K562 (cell line): ENCODE measurements around the gene TFF2. TPM values are rescaled to one million over a fixed set of nuclear protein-coding genes. Genes with fewer than 3 reads are reported as not detected.
A peak's percentile ranks its signal among the peaks of the same experiment; 100 is the strongest.

Experiments used
- ATAC-seq: fragments of 200-7000 bp; cut with Tn5 transposase; 3 replicates; pipeline ENCODE4 v1.9.1; 2020; ENCODE audit warnings: moderate library complexity
- BruUV-seq: library from RNA; stranded (reverse); fragments of 400-500 nt; replicated peaks from 2 replicates; lab custom pipeline; 2021; lab: Mats Ljungman, UMichigan
- CTCF ChIA-PET: fragments of 300-600 bp; formaldehyde crosslinking; extraction: SDS; loops from one replicate; lab custom pipeline; 2021; ENCODE audit warnings: low intra/inter-chr PET ratio; lab: Yijun Ruan, JAX
- POLR2A ChIA-PET: fragments of 300-600, 350-650 bp; sonication (Branson Sonifier 250); formaldehyde crosslinking; extraction: SDS; loops from one replicate; lab custom pipeline; 2021; ENCODE audit warnings: antibody characterized with exemption, inconsistent platforms; lab: Yijun Ruan, JAX
- DNase-seq, 4 experiments: peaks; one replicate each; pipeline versions ENCODE4 v3.0.0 to v3.0.0-alpha.2; 2011 to 2018; ENCODE audit warnings: low spot score in 3 of 4, mixed read lengths in 3 of 4; ENCODE audit errors: extremely low read depth in 1 of 4
- FAIRE-seq: peaks from 2 replicates; lab custom pipeline; 2011; peaks lifted over from hg19 to GRCh38; lab: Jason Lieb, UNC
- H2AFZ ChIP-seq: 2 replicates; pipeline ENCODE4 v1.6.0; 2011; ENCODE audit warnings: low read depth, low read length, control low read depth, inconsistent platforms
- H3K27ac ChIP-seq: fragments of 200-600 bp; 3 replicates; pipeline ENCODE4 v1.8.0; 2011; ENCODE audit warnings: low read depth, mild to moderate bottlenecking, control low read depth, inconsistent platforms, low read length, moderate library complexity, mixed read lengths; ENCODE audit errors: extremely low read depth
- H3K27me3 ChIP-seq, 2 experiments: fragments of 300-600 bp in 1 of 2; 2 replicates in 1 of 2; 3 replicates in 1 of 2; pipeline versions ENCODE4 v1.6.0 to v1.8.0; 2011; ENCODE audit warnings: inconsistent platforms in 2 of 2, low read length in 2 of 2, mild to moderate bottlenecking in 1 of 2, mixed read lengths in 1 of 2, moderate library complexity in 1 of 2; ENCODE audit not compliant: control insufficient read depth in 2 of 2, insufficient read depth in 2 of 2
- H3K36me3 ChIP-seq: fragments of 300-600 bp; 3 replicates; pipeline ENCODE4 v1.8.0; 2011; ENCODE audit warnings: mild to moderate bottlenecking, low read length, inconsistent platforms; ENCODE audit not compliant: control insufficient read depth, insufficient read depth
- H3K4me1 ChIP-seq, 2 experiments: fragments of 200-600 bp in 1 of 2; replicated peaks in 1 of 2; 2 replicates in 1 of 2; 3 replicates in 1 of 2; pipeline versions ENCODE4 v1.5.1 to v1.8.0; 2011; ENCODE audit warnings: inconsistent platforms in 2 of 2, low read length in 2 of 2, mild to moderate bottlenecking in 1 of 2, mixed read lengths in 1 of 2, moderate library complexity in 1 of 2; ENCODE audit not compliant: control insufficient read depth in 2 of 2, insufficient read depth in 2 of 2
- H3K4me2 ChIP-seq: 2 replicates; pipeline ENCODE4 v1.6.1; 2011; ENCODE audit warnings: low read length, control low read depth, inconsistent platforms, mixed read lengths; ENCODE audit not compliant: insufficient read depth
- H3K4me3 ChIP-seq: fragments of 200-600 bp; sonication (generic), shearing (Covaris generic); 2 replicates; pipeline ENCODE4 v1.5.1; 2016; ENCODE audit warnings: control low read depth, inconsistent platforms
- H3K79me2 ChIP-seq: fragments of 200-600 bp; 3 replicates; pipeline ENCODE4 v1.8.0; 2011; ENCODE audit warnings: low read length, inconsistent platforms; ENCODE audit not compliant: control insufficient read depth, insufficient read depth
- H3K9ac ChIP-seq, 2 experiments: 2 replicates each; pipeline versions ENCODE4 v1.6.0 to v1.6.1; 2011; ENCODE audit warnings: low read depth in 2 of 2, low read length in 2 of 2, control low read depth in 1 of 2, inconsistent platforms in 1 of 2, mild to moderate bottlenecking in 1 of 2, mixed read lengths in 1 of 2; ENCODE audit not compliant: insufficient read depth in 1 of 2
- H3K9me1 ChIP-seq: one replicate; pipeline ENCODE4 v1.6.0; 2011; ENCODE audit warnings: inconsistent platforms, mild to moderate bottlenecking, low read length, moderate library complexity; ENCODE audit not compliant: control insufficient read depth, insufficient read depth
- H3K9me3 ChIP-seq: replicated peaks from 2 replicates; pipeline ENCODE4 v1.5.1; 2011; ENCODE audit warnings: low read depth, low read length, inconsistent platforms; ENCODE audit not compliant: control insufficient read depth, insufficient read depth
- H4K20me1 ChIP-seq: replicated peaks from 2 replicates; pipeline ENCODE4 v1.6.1; 2011; ENCODE audit warnings: low read length, inconsistent platforms, mixed read lengths; ENCODE audit not compliant: control insufficient read depth, insufficient read depth
- CEBPG ChIP-seq, 3 experiments: fragments of 200-800 bp in 1 of 3; sonication (Bioruptor generic) in 1 of 3; sonication (generic) in 1 of 3; formaldehyde crosslinking in 1 of 3; IDR thresholded peaks in 2 of 3; conservative IDR thresholded peaks in 1 of 3; 2 replicates each; pipeline versions ENCODE4 v1.6.1 to v1.8.0; 2016 to 2022; ENCODE audit warnings: missing compliant biosample characterization in 2 of 3, missing genetic modification characterization in 2 of 3, mild to moderate bottlenecking in 1 of 3, missing genetic modification reagents in 1 of 3
- ETV6 ChIP-seq, 3 experiments: fragments of 150-350 bp in 1 of 3; sonication (generic) in 1 of 3; formaldehyde crosslinking in 1 of 3; IDR thresholded peaks; 2 replicates each; pipeline versions ENCODE4 v1.6.1 to v1.8.0; 2014 to 2022; ENCODE audit warnings: borderline replicate concordance in 2 of 3, low read depth in 2 of 3, antibody characterized with exemption in 1 of 3, low read length in 1 of 3, mild to moderate bottlenecking in 1 of 3, missing genetic modification reagents in 1 of 3
- OTX1 ChIP-seq: fragments of 450-650 bp; formaldehyde crosslinking; IDR thresholded peaks from 2 replicates; pipeline ENCODE4 v1.4.0; 2022; ENCODE audit warnings: mild to moderate bottlenecking
- RAD21 ChIP-seq, 2 experiments: fragments of 250-450 bp in 1 of 2; fragments of 450-650 bp in 1 of 2; sonication (Bioruptor Pico) in 1 of 2; formaldehyde crosslinking in 1 of 2; IDR thresholded peaks in 1 of 2; conservative IDR thresholded peaks in 1 of 2; 2 replicates each; pipeline versions ENCODE4 v1.4.0 to v1.8.0; 2020 to 2022; ENCODE audit warnings: mild to moderate bottlenecking in 2 of 2, moderate library complexity in 1 of 2
- SIX5 ChIP-seq, 2 experiments: IDR thresholded peaks; 2 replicates each; pipeline ENCODE4 v1.6.1; 2011; ENCODE audit warnings: low read length in 2 of 2, borderline replicate concordance in 1 of 2, low read depth in 1 of 2, mild to moderate bottlenecking in 1 of 2, moderate library complexity in 1 of 2; ENCODE audit not compliant: insufficient read depth in 1 of 2
- SMC3 ChIP-seq: conservative IDR thresholded peaks from 2 replicates; pipeline ENCODE4 v1.6.1; 2011; ENCODE audit warnings: low read depth, low read length, improper control_type of control experiment; ENCODE audit not compliant: insufficient read depth
- STAG1 ChIP-seq: sonication (generic); formaldehyde crosslinking; IDR thresholded peaks from 2 replicates; pipeline ENCODE4 v1.5.0; 2020; ENCODE audit warnings: missing genetic modification reagents, borderline replicate concordance
- WGBS: fragments of 100-300 bp; shearing (Covaris generic); methylation state at CpG from one replicate; pipeline ENCODE4 v1.1.6; 2016; ENCODE audit warnings: low coverage, mixed read lengths; ENCODE audit not compliant: insufficient coverage; ENCODE audit errors: missing lambda C conversion rate; 5-methylcytosine and 5-hydroxymethylcytosine counted together
- in situ Hi-C: fragments of 300-500 bp; cut with MboI; formaldehyde crosslinking; loops from 4 replicates; pipeline ENCODE4 v1.15.0; 2018; ENCODE audit warnings: inconsistent platforms, mixed read lengths
- intact Hi-C: fragments of 100-400 bp; cut with micrococcal nuclease; formaldehyde crosslinking; loops from 2 replicates; pipeline ENCODE4 v1.14.2; 2022
- polyA plus RNA-seq, 8 experiments: library from polyadenylated mRNA; depleted of rRNA in 4 of 8; stranded (reverse) in 5 of 8; unstranded in 3 of 8; fragments of >200 nt; fragmentation: Nextera tagmentation in 2 of 8; fragmentation: Illumina TruSeq in 1 of 8; extraction: Ambion mirVana in 2 of 8; extraction: Trizol in 1 of 8; gene quantifications; 2 replicates each; pipeline versions ENCODE4 v1.2.1 to v1.2.3, GENCODE V29; 2011 to 2014; ENCODE audit warnings: inconsistent platforms in 1 of 8, missing spikeins in 1 of 8
- total RNA-seq, 7 experiments: library from RNA; depleted of rRNA in 6 of 7; stranded (reverse); fragments of >200 nt in 6 of 7; fragmentation: Illumina TruSeq in 2 of 7; extraction: Trizol in 2 of 7; gene quantifications; 2 replicates each; pipeline versions ENCODE4 v1.2.1 to v1.2.3, GENCODE V29; 2011 to 2021; ENCODE audit warnings: low replicate concordance in 1 of 7
- TF ChIP-seq, protein P1 (sequence below), 3 experiments: fragments of 200-800 bp in 1 of 3; fragments of 250-450 bp in 1 of 3; fragments of 450-650 bp in 1 of 3; sonication (Bioruptor Pico) in 1 of 3; sonication (Bioruptor generic) in 1 of 3; formaldehyde crosslinking in 1 of 3; IDR thresholded peaks; 2 replicates each; pipeline versions ENCODE4 v1.6.1 to v1.8.0; 2016 to 2022; ENCODE audit warnings: mild to moderate bottlenecking in 2 of 3, missing genetic modification characterization in 2 of 3, missing compliant biosample characterization in 1 of 3, moderate library complexity in 1 of 3
- TF ChIP-seq, protein P2 (sequence below): sonication (generic); formaldehyde crosslinking; IDR thresholded peaks from 2 replicates; pipeline ENCODE4 v1.8.0; 2022; ENCODE audit warnings: mild to moderate bottlenecking, missing genetic modification reagents, borderline replicate concordance

TFF2 gene
- total and polyA plus RNA-seq, 9 of the 15 experiments (the other 6 are each of a cell fraction or from before 2014, with no cell fraction given), result not detected

DNA sequence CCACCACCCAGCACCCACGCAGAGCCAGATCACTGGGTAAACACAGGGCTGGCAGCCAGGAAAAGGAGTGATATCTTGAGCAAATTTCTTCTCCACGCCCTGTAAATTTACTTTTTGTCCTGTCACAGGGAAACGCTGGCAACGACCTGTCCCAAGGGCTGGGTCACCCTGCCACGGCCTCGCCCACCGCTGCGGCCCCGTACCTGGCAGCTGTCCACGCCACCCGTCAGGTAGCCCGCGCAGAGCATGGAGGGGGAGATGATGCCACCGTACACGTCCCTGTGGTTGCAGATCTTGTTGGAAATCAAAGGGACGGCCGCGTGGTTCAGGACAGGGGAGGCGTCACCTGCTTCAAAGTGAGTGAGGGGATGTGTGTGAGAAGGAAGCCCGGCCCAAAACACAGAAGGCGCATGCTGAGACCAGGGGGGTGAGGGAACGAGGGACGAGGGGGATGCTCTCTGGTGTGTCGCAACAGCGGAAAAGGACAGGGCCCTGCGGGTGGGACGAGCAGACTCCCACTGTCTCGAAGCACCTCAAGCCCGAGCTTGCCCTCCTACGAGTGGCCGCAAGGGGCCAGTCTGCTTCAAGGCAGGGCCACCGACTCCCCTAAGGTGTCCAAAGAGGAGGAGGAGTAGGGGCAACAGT, 25.7 kb upstream of the TFF2 start:
- ChIA-PET CTCF (interaction anchor here (2.1 kb wide), 1 partner anchor 73 kb away, joined by 13 read pairs; no protein-coding TSS in a partner anchor), POLR2A (interaction anchor here (0.6 to 2.7 kb wide), 4 partner anchors 9 to 59 kb away, joined by 3 to 9 read pairs (median 3); partner anchors contain the start of gene UBASH3A)
- H2AFZ ChIP-seq, result no peak overlapping the region
- H3K4me2 ChIP-seq, result no peak overlapping the region
- no peak overlapping the region for H3K4me3 ChIP-seq
- H3K36me3 ChIP-seq, result no peaks in the 10 kb centered on the region
- in situ Hi-C loops, result loop anchor here (5.0 kb wide), 1 partner anchor 71 kb away; no protein-coding TSS in a partner anchor
- FAIRE-seq (peak; percentile 74), DNase-seq (peak; percentile 58 to 80 (median 78)), ATAC-seq (peak; percentile 90)
- no TSS peak for BruUV-seq
- no peak overlapping the region for H3K27ac ChIP-seq
- peaks cover 21 to 69% of the 10 kb centered on the region in 2 experiments; a peak in 4 of 5 replicates for H3K27me3 ChIP-seq
- intact Hi-C loops, result loop anchor here (1.0 kb wide), 1 partner anchor 74 kb away; no protein-coding TSS in a partner anchor
- no peaks in the 10 kb centered on the region for H3K9me3 ChIP-seq
- no peaks in the 10 kb centered on the region for H3K9me1 ChIP-seq
- H4K20me1 ChIP-seq, result peaks cover 11% of the 10 kb centered on the region; the same call in 1 of the 2 replicates
- no peaks in the 10 kb centered on the region for H3K79me2 ChIP-seq
- 16% methylated on average over 31 of the region's 32 CpGs for WGBS
- no peak overlapping the region for H3K9ac ChIP-seq
- peaks cover 3 to 19% of the 10 kb centered on the region in 2 experiments; a peak in 3 of 5 replicates for H3K4me1 ChIP-seq
- TF ChIP-seq OTX1 (CRISPR knock-in tag) (0 out of 2 replicates have a peak, but pooled peaks have one; percentile 19), CEBPG (CRISPR knock-in tag; IDR thresholded peaks at IDR 0.05) (peak; percentile 51; the same call in 1 of the 2 replicates), CEBPG (tag; conservative IDR thresholded peaks at IDR 0.05 in 1 of 2, IDR thresholded peaks at IDR 0.05 in 1 of 2) (no peak), STAG1 (CRISPR knock-in tag) (peak; percentile 61; the same call in 1 of the 2 replicates), RAD21 (CRISPR knock-in tag; conservative IDR thresholded peaks at IDR 0.05 in 1 of 2, IDR thresholded peaks at IDR 0.05 in 1 of 2) (peak; percentile 42 to 72; a peak in 3 of 4 replicates), SIX5 (IDR thresholded peaks at IDR 0.05; ENCODE audit: borderline replicate concordance in 1 of 2, insufficient read depth in 1 of 2, low read depth in 1 of 2, low read length in 2 of 2) (no peak), ETV6 (IDR thresholded peaks at IDR 0.05; ENCODE audit: borderline replicate concordance in 1 of 2, low read depth in 2 of 2, low read length in 1 of 2) (no peak), ETV6 (CRISPR knock-in tag; IDR thresholded peaks at IDR 0.05; ENCODE audit: borderline replicate concordance) (no peak), SMC3 (peak; percentile 72)
- TF ChIP-seq, protein P1, sequence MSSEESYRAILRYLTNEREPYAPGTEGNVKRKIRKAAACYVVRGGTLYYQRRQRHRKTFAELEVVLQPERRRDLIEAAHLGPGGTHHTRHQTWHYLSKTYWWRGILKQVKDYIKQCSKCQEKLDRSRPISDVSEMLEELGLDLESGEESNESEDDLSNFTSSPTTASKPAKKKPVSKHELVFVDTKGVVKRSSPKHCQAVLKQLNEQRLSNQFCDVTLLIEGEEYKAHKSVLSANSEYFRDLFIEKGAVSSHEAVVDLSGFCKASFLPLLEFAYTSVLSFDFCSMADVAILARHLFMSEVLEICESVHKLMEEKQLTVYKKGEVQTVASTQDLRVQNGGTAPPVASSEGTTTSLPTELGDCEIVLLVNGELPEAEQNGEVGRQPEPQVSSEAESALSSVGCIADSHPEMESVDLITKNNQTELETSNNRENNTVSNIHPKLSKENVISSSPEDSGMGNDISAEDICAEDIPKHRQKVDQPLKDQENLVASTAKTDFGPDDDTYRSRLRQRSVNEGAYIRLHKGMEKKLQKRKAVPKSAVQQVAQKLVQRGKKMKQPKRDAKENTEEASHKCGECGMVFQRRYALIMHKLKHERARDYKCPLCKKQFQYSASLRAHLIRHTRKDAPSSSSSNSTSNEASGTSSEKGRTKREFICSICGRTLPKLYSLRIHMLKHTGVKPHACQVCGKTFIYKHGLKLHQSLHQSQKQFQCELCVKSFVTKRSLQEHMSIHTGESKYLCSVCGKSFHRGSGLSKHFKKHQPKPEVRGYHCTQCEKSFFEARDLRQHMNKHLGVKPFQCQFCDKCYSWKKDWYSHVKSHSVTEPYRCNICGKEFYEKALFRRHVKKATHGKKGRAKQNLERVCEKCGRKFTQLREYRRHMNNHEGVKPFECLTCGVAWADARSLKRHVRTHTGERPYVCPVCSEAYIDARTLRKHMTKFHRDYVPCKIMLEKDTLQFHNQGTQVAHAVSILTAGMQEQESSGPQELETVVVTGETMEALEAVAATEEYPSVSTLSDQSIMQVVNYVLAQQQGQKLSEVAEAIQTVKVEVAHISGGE (CRISPR knock-in tag; IDR thresholded peaks at IDR 0.05), result peak in 1 of 3 experiments; percentile 71; a peak in 1 of 6 replicates
- TF ChIP-seq, protein P2, sequence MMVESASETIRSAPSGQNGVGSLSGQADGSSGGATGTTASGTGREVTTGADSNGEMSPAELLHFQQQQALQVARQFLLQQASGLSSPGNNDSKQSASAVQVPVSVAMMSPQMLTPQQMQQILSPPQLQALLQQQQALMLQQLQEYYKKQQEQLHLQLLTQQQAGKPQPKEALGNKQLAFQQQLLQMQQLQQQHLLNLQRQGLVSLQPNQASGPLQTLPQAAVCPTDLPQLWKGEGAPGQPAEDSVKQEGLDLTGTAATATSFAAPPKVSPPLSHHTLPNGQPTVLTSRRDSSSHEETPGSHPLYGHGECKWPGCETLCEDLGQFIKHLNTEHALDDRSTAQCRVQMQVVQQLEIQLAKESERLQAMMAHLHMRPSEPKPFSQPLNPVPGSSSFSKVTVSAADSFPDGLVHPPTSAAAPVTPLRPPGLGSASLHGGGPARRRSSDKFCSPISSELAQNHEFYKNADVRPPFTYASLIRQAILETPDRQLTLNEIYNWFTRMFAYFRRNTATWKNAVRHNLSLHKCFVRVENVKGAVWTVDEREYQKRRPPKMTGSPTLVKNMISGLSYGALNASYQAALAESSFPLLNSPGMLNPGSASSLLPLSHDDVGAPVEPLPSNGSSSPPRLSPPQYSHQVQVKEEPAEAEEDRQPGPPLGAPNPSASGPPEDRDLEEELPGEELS (CRISPR knock-in tag), result no peak
